PC-3 (cell line): Measurements from ENCODE around the gene FRK.

ENCODE experiments used
- CTCF ChIP-seq: fragments of 300-600 bp; sonication (generic); conservative IDR thresholded peaks from 2 replicates; pipeline ENCODE4 v1.5.1; 2017; ENCODE audit warnings: antibody characterized with exemption, low read depth, mild to moderate bottlenecking, low read length
- EZH2 ChIP-seq: fragments of 300-600 bp; sonication (generic); IDR thresholded peaks from one replicate; pipeline ENCODE4 v1.6.1; 2017; ENCODE audit warnings: antibody characterized with exemption, mild to moderate bottlenecking, low read length; ENCODE audit not compliant: unreplicated experiment
- EZH2phosphoT487 ChIP-seq: fragments of 300-600 bp; sonication (generic); IDR thresholded peaks from 2 replicates; pipeline ENCODE4 v1.6.1; 2018; ENCODE audit warnings: mild to moderate bottlenecking, antibody characterized with exemption, low read length, borderline replicate concordance

- TF ChIP-seq CTCF (no peak), EZH2 (no peak), EZH2phosphoT487 (no peak)
Observed at GRCh38 chr6:116028233-116028632, 32.5 kb downstream of the FRK start.
